HG03342 (cell line): ENCODE measurements around the gene COX4I2.
"Not testable (repeated sequence)": the region's sequence is repeated elsewhere in the genome, so short reads cannot be mapped to it uniquely, and the experiment has no call there.

Experiments
- ATAC-seq: cut with Tn5 transposase; IDR thresholded peaks from one replicate; pipeline ENCODE4 v1.9.1; 2021; ENCODE audit warnings: mild to moderate bottlenecking, moderate library complexity; ENCODE audit not compliant: unreplicated experiment

The COX4I2 gene

DNA sequence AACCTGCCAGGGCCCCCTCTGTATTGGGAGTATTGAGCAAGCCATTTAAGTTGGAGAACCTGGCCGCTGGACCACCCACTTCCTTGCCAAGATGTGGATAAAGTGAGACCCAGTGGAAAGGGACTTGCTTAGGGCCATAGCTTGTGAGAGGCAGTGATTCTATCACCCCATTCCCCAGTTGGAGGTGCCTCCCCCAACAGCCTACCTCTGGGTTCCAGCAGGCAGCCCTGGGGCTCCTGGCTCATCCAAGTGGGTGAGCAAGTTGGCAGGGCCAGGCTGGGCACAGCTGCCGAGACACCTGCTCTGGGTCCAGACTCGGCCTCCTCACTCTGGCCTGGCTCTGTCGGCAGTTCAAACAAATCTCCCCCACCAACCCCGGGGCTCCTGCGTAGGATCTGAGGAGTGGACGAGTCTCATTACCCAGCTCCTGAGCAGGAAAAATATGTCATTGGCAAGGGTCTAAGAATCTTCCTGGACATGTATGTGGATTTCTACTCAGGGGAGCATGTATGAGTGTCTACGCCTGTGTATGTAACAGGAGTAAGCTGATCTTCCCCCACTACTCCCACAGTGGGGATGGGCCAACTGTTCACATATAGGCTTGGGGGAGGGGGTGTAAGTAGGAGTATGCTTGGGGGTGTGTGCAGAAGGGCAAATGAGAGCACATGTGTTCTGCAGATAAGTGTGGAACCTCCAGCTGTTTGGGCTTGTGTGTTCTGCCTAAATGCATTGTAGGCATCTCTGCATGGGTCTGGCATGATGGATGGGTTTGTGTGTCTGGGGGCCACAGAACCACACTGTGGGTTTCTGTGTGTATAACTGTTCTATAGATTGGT is 30.7 kb upstream of the COX4I2 start:
- ATAC-seq, result no peak

- ATAC-seq, result no peak
These were observed 30.0 kb upstream of the COX4I2 start for GRCh38 chr20:31607640-31608250.

GRCh38 chr20:31608251-31608945 is 29.3 kb upstream of the COX4I2 start:
- ATAC-seq, result no peak

- not testable (repeated sequence) for ATAC-seq
These were observed 25.5 kb upstream of the COX4I2 start for GRCh38 chr20:31612271-31612640.

DNA sequence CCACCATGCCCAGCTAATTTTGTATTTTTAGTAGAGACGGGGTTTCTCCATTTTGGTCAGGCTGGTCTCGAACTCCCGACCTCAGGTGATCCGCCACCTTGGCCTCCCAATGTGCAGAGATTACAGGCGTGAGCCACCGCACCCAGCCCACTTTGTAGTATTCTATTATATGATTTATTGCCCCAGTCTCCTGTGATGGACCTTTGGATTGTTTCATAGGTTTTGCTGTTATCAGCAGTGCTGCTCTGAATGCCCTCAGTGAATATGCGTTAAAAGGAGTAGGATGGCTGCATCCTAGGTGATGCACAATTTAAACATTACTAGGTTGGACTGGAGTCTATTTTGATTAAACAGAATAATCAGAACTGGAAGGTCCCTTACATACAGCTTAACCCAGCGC is 22.3 kb upstream of the COX4I2 start:
- ATAC-seq, result no peak

DNA sequence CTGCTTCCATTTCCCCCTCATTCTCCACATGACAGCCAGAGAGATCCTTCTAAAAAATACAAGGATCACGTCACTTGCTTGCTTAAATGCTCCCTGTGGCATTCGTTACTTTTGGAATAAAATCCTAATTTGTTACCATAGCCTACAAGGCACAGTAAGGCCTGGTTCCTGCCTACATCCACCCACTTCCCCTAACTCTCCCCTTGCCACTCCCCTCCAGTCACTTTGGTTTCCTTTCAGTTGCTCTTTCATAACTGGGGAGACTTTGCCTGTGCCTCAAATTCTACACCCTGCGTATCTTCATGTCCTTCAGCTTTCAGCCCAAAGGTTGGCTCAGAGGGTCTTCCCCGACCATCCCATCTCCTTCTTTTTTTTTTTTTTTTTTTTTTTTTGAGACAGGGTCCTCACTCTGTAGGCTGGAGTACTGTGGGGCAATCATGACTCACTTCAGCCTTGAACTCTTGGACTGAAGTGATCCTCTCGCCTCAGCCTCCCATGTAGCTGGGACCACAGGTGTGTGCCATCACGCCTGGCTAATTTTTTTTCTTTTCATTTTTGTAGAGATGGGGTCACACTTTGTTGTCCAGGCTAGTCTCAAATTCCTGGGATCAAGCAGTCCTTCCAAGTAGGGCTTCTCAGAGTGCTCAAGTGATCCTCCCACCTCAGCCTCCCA is 20.1 kb upstream of the COX4I2 start:
- no peak for ATAC-seq

- no peak for ATAC-seq
These were observed 17.5 kb upstream of the COX4I2 start for GRCh38 chr20:31620246-31620645.

GRCh38 chr20:31623123-31623505 is 14.6 kb upstream of the COX4I2 start:
- not testable (repeated sequence) for ATAC-seq

DNA sequence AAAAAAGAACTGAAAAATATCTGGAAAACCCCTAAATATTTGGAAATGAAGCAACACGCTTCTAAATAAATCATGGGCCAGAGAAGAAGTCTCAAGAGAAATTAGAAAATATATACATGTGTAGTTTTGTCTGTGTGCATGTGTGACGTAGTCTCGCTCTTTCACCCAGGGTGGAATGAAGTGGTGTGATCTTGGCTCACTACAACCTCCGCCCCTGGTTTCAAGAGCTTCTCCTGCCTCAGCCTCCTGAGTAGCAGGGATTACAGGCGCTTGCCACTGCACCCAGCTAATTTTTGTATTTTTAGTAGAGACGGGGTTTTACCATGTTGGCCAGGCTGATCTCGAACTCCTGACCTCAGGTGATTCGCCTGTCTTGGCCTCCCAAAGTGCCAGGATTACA is 11.2 kb upstream of the COX4I2 start:
- ATAC-seq, result not testable (repeated sequence)

DNA sequence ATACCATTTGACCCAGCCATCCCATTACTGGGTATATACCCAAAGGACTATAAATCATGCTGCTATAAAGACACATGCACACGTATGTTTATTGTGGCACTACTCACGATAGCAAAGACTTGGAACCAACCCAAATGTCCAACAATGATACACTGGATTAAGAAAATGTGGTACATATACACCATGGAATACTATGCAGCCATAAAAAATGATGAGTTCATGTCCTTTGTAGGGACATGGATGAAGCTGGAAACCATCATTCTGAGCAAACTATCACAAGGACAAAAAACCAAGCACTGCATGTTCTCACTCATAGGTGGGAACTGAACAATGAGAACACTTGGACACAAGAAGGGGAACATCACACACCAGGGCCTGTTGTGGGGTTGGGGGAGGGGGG is 9.7 kb upstream of the COX4I2 start:
- not testable (repeated sequence) for ATAC-seq

- ATAC-seq, result no peak
These were observed 7.4 kb upstream of the COX4I2 start for GRCh38 chr20:31630187-31630790.

- no peak for ATAC-seq
These were observed 5.0 kb upstream of the COX4I2 start for GRCh38 chr20:31632548-31633338.

DNA sequence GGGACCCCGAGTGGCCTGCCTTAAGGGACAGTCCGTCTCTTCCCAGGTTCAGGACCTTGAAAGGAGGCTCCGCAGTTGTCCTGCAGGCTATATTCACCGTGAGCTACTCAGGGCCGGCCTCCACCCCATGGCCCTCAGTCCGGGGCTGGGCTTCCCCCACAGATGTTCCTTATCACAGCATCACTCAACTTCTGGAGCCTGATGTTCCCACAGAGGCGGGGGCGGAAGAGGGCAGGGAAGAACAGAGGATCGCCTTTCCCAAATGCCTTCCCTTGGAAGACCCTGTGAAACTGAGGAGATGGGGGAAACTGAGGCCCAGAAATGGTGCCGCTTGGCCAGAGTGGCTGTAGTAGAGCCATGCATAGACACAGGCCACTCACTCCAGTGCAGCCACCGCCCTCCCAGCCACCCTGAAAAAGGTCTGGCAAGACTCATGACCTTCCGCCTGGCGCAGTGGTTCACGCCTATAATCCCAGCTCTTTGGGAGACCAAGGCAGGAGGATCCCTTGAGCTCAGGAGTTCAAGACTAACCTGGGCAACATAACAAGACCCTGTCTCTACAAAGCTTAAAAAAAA is 4.3 kb upstream of the COX4I2 start:
- no peak for ATAC-seq

- ATAC-seq, result no peak
These were observed 605 bp downstream of the COX4I2 start for GRCh38 chr20:31638317-31638716.

- ATAC-seq, result no peak
These were observed 1.1 kb downstream of the COX4I2 start for GRCh38 chr20:31638816-31639215.

GRCh38 chr20:31640259-31640658 is 2.5 kb downstream of the COX4I2 start:
- no peak for ATAC-seq

- ATAC-seq, result no peak
These were observed 3.7 kb downstream of the COX4I2 start for GRCh38 chr20:31641391-31641790.

- ATAC-seq, result no peak
These were observed 5.1 kb downstream of the COX4I2 start for GRCh38 chr20:31642837-31643236.

DNA sequence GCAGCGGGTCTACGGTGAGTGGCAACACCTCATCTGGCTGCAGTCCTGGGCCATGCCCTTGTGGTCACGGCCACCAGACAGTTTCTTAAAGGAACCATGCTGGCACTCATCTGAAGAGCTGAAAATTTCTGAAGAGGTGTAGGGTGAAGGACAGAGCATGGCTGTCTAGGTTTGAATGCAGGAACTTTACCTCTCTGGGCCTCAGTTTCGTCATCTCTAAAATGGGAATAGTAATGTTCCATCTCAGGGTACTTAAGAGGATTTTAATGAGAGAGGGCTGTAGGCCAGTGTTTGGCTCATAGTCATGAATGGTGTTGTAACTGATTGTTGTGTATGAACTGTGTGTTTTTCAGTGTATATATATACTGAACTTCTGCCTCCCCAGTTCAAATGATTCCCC is 5.8 kb downstream of the COX4I2 start:
- no peak for ATAC-seq

DNA sequence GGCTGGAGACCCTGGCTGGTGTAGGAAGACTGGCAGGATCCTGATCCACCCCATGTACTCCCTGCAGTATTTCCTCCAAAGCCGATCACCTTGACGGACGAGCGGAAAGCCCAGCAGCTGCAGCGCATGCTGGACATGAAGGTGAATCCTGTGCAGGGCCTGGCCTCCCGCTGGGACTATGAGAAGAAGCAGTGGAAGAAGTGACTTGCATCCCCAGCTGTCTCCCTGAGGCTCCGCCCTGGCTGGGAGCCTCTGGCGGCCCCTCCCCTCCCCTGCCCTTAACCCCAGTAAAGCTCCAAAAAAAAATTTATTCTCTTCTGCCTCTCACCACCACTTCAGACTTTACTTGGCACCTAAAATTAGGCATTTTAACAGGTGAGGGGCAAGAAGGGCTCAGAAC is 7.0 kb downstream of the COX4I2 start:
- no peak for ATAC-seq
